Measurements from ENCODE around the gene C5AR1.
"Not testable (repeated sequence)": the region's sequence is repeated elsewhere in the genome, so short reads cannot be mapped to it uniquely, and the experiment has no call there.

Gene C5AR1

GRCh38 chr19:47309608-47310007 is at the start of gene C5AR1:
Gene C5AR1, plus strand, starts transcription at chr19:47309861. Its CDS starts 35 bp downstream, at chr19:47309896.
- DNase-seq: no peak

GRCh38 chr19:47260476-47260875 is 49.2 kb upstream of the C5AR1 start:
- no peak for DNase-seq

- DNase-seq: not testable (repeated sequence)
Measured at GRCh38 chr19:47261946-47262793, 47.5 kb upstream of the C5AR1 start.

- no peak for DNase-seq
Measured at GRCh38 chr19:47264629-47265028, 45.0 kb upstream of the C5AR1 start.

- no peak for DNase-seq
Measured at GRCh38 chr19:47266401-47266941, 43.2 kb upstream of the C5AR1 start.

- DNase-seq: no peak
Measured at GRCh38 chr19:47267350-47267759, 42.3 kb upstream of the C5AR1 start.

GRCh38 chr19:47268028-47268427 is 41.6 kb upstream of the C5AR1 start:
- DNase-seq: no peak

- DNase-seq: no peak
Measured at GRCh38 chr19:47269596-47269995, 40.1 kb upstream of the C5AR1 start.

- DNase-seq: no peak
Measured at GRCh38 chr19:47270408-47270807, 39.3 kb upstream of the C5AR1 start.

GRCh38 chr19:47271949-47272348 is 37.7 kb upstream of the C5AR1 start:
- DNase-seq: no peak

GRCh38 chr19:47272448-47273312 is 37.0 kb upstream of the C5AR1 start:
- no peak for DNase-seq

GRCh38 chr19:47273313-47274070 is 36.2 kb upstream of the C5AR1 start:
- peak; percentile 57 to 85 (median 78) for DNase-seq

- peak; percentile 99 to 100 (median 100) for DNase-seq
Measured at GRCh38 chr19:47274071-47274890, 35.4 kb upstream of the C5AR1 start, which contains the start of gene INAFM1. Gene INAFM1, plus strand, starts transcription at chr19:47274885. Its CDS starts 35 bp downstream, at chr19:47274920.

GRCh38 chr19:47274891-47275761 is 34.5 kb upstream of the C5AR1 start:
- DNase-seq: no peak

GRCh38 chr19:47275791-47276461 is 33.7 kb upstream of the C5AR1 start:
- DNase-seq: no peak

- not testable (repeated sequence) for DNase-seq
Measured at GRCh38 chr19:47276513-47276912, 33.1 kb upstream of the C5AR1 start.

GRCh38 chr19:47280183-47280797 is 29.4 kb upstream of the C5AR1 start:
- DNase-seq: peak in 1 of 4 experiments; percentile 50

GRCh38 chr19:47283405-47284059 is 26.1 kb upstream of the C5AR1 start:
- DNase-seq: no peak

GRCh38 chr19:47284324-47284899 is 25.2 kb upstream of the C5AR1 start:
- DNase-seq: no peak
